WTC11 (cell line): Measurements from ENCODE around the gene VTI1A. TPM values are rescaled to one million over a fixed set of nuclear protein-coding genes. Genes with fewer than 3 reads are reported as not detected.

ENCODE experiments used
- ATAC-seq: fragments of 200-7000 bp; cut with Tn5 transposase; 2 replicates; pipeline ENCODE4 v1.10.0; 2021; ENCODE audit warnings: mild to moderate bottlenecking, moderate library complexity
- CTCF ChIA-PET: fragments of 300-600 bp; sonication (Branson Sonifier 250); formaldehyde crosslinking; loops from one replicate; lab custom pipeline; 2021; ENCODE audit warnings: antibody characterized with exemption; lab: Charles Lee
- POLR2A ChIA-PET: fragments of 350-600 bp; sonication (Branson Sonifier 250); formaldehyde crosslinking; loops from one replicate; lab custom pipeline; 2021; ENCODE audit warnings: antibody characterized with exemption; lab: Charles Lee
- DNase-seq: peaks from one replicate; pipeline ENCODE4 v3.0.0; 2021; ENCODE audit warnings: low spot score
- H3K27ac Mint-ChIP-seq: 2 replicates; pipeline ENCODE4 v1.8.0; 2021; ENCODE audit warnings: mixed read lengths
- H3K27me3 Mint-ChIP-seq: 2 replicates; pipeline ENCODE4 v1.8.0; 2021; ENCODE audit warnings: low read depth, mild to moderate bottlenecking, moderate library complexity, mixed read lengths
- H3K36me3 Mint-ChIP-seq: 2 replicates; pipeline ENCODE4 v1.8.0; 2021; ENCODE audit warnings: mixed read lengths
- H3K4me1 Mint-ChIP-seq: 2 replicates; pipeline ENCODE4 v1.8.0; 2022; ENCODE audit warnings: mixed read lengths
- H3K4me3 Mint-ChIP-seq: 2 replicates; pipeline ENCODE4 v1.8.0; 2021; ENCODE audit warnings: mild to moderate bottlenecking, moderate library complexity, mixed read lengths
- H3K9me3 Mint-ChIP-seq: 2 replicates; pipeline ENCODE4 v1.8.0; 2021; ENCODE audit warnings: mixed read lengths
- CBFB ChIP-seq: sonication (generic); formaldehyde crosslinking; IDR thresholded peaks from 2 replicates; pipeline ENCODE4 v1.8.1; 2022; ENCODE audit warnings: mild to moderate bottlenecking, low read depth, missing genetic modification reagents
- ETV6 ChIP-seq: sonication (generic); formaldehyde crosslinking; IDR thresholded peaks from 2 replicates; pipeline ENCODE4 v1.8.1; 2022; ENCODE audit warnings: mild to moderate bottlenecking, missing genetic modification reagents
- FOXJ3 ChIP-seq: sonication (generic); formaldehyde crosslinking; IDR thresholded peaks from 2 replicates; pipeline ENCODE4 v1.9.0; 2021; ENCODE audit warnings: missing genetic modification reagents, mild to moderate bottlenecking, borderline replicate concordance
- MXD4 ChIP-seq: fragments of 250-450 bp; sonication (Bioruptor Pico); IDR thresholded peaks from 2 replicates; pipeline ENCODE4 v1.8.0; 2021; ENCODE audit warnings: mild to moderate bottlenecking, moderate library complexity, borderline replicate concordance
- NFE2L1 ChIP-seq: sonication (generic); formaldehyde crosslinking; IDR thresholded peaks from 2 replicates; pipeline ENCODE4 v1.8.1; 2023; ENCODE audit warnings: missing genetic modification reagents
- NFYB ChIP-seq: sonication (generic); formaldehyde crosslinking; conservative IDR thresholded peaks from 2 replicates; pipeline ENCODE4 v1.8.0; 2022; ENCODE audit warnings: low read depth, missing genetic modification reagents
- NR1H2 ChIP-seq: sonication (generic); formaldehyde crosslinking; IDR thresholded peaks from 2 replicates; pipeline ENCODE4 v1.9.0; 2021; ENCODE audit warnings: mild to moderate bottlenecking, moderate library complexity, missing genetic modification reagents
- ZNF121 ChIP-seq: sonication (generic); formaldehyde crosslinking; IDR thresholded peaks from 2 replicates; pipeline ENCODE4 v1.8.0; 2023; ENCODE audit warnings: missing genetic modification reagents
- ZNF219 ChIP-seq: sonication (generic); formaldehyde crosslinking; IDR thresholded peaks from 2 replicates; pipeline ENCODE4 v1.8.0; 2023; ENCODE audit warnings: missing genetic modification reagents, mild to moderate bottlenecking, borderline replicate concordance
- ZNF396 ChIP-seq: fragments of 250-450 bp; sonication (Bioruptor Pico); IDR thresholded peaks from 2 replicates; pipeline ENCODE4 v1.8.0; 2021; ENCODE audit warnings: mild to moderate bottlenecking, moderate library complexity, borderline replicate concordance
- total RNA-seq: library from RNA; stranded (reverse); gene quantifications from 3 replicates; pipeline ENCODE4 v1.2.3, GENCODE V29; 2021
- TF ChIP-seq, protein P1 (sequence below): sonication (generic); formaldehyde crosslinking; IDR thresholded peaks from 2 replicates; pipeline ENCODE4 v1.8.1; 2023; ENCODE audit warnings: mild to moderate bottlenecking, missing genetic modification reagents, borderline replicate concordance
- TF ChIP-seq, protein P2 (sequence below): sonication (generic); formaldehyde crosslinking; IDR thresholded peaks from 2 replicates; pipeline ENCODE4 v1.8.0; 2023; ENCODE audit warnings: missing genetic modification reagents
- TF ChIP-seq, protein P3 (sequence below): fragments of 250-450 bp; sonication (Bioruptor Pico); IDR thresholded peaks from 2 replicates; pipeline ENCODE4 v1.9.0; 2021; ENCODE audit warnings: mild to moderate bottlenecking
- TF ChIP-seq, protein P4 (sequence below): fragments of 250-450 bp; sonication (Bioruptor Pico); IDR thresholded peaks from 2 replicates; pipeline ENCODE4 v2.1.2; 2022; ENCODE audit warnings: mild to moderate bottlenecking, moderate library complexity
- TF ChIP-seq, protein P5 (sequence below): sonication (generic); formaldehyde crosslinking; conservative IDR thresholded peaks from 2 replicates; pipeline ENCODE4 v1.8.1; 2023; ENCODE audit warnings: mild to moderate bottlenecking, low read depth, missing genetic modification reagents, moderate library complexity
- TF ChIP-seq, protein P6 (sequence below): sonication (generic); formaldehyde crosslinking; IDR thresholded peaks from 2 replicates; pipeline ENCODE4 v1.8.0; 2022; ENCODE audit warnings: missing genetic modification reagents

VTI1A gene
- total RNA-seq, 1 experiment from 2014 or later: 20.1 TPM

DNA sequence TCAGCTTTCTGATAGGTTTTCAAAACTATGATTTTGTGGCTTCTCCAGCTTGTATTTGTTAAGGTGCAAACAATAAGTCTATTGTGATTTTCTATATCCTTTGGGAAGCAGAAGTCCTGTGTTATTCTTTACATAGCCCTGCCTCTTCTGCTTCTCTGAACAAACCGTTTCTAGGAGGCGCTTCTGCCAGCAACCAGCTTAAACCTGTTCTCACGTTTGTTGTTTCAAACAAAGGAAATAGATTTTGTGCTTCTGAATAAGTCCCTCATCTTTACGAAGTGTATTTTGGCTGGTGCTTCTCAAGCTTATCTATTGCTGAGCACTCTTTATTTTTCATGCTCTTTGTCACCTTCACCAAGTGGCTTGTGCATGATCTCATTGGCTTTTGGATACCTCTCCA is 61.0 kb downstream of the VTI1A start (continued):
- TF ChIP-seq, protein P1, sequence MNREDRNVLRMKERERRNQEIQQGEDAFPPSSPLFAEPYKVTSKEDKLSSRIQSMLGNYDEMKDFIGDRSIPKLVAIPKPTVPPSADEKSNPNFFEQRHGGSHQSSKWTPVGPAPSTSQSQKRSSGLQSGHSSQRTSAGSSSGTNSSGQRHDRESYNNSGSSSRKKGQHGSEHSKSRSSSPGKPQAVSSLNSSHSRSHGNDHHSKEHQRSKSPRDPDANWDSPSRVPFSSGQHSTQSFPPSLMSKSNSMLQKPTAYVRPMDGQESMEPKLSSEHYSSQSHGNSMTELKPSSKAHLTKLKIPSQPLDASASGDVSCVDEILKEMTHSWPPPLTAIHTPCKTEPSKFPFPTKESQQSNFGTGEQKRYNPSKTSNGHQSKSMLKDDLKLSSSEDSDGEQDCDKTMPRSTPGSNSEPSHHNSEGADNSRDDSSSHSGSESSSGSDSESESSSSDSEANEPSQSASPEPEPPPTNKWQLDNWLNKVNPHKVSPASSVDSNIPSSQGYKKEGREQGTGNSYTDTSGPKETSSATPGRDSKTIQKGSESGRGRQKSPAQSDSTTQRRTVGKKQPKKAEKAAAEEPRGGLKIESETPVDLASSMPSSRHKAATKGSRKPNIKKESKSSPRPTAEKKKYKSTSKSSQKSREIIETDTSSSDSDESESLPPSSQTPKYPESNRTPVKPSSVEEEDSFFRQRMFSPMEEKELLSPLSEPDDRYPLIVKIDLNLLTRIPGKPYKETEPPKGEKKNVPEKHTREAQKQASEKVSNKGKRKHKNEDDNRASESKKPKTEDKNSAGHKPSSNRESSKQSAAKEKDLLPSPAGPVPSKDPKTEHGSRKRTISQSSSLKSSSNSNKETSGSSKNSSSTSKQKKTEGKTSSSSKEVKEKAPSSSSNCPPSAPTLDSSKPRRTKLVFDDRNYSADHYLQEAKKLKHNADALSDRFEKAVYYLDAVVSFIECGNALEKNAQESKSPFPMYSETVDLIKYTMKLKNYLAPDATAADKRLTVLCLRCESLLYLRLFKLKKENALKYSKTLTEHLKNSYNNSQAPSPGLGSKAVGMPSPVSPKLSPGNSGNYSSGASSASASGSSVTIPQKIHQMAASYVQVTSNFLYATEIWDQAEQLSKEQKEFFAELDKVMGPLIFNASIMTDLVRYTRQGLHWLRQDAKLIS (CRISPR knock-in tag): no peak
- TF ChIP-seq NFE2L1 (CRISPR knock-in tag) (no peak), CBFB (CRISPR knock-in tag) (no peak), ETV6 (CRISPR knock-in tag) (no peak), ZNF121 (no peak), NFYB (CRISPR knock-in tag) (no peak), MXD4 (no peak), ZNF219 (CRISPR knock-in tag) (no peak), NR1H2 (CRISPR knock-in tag) (no peak)
- TF ChIP-seq, protein P2, sequence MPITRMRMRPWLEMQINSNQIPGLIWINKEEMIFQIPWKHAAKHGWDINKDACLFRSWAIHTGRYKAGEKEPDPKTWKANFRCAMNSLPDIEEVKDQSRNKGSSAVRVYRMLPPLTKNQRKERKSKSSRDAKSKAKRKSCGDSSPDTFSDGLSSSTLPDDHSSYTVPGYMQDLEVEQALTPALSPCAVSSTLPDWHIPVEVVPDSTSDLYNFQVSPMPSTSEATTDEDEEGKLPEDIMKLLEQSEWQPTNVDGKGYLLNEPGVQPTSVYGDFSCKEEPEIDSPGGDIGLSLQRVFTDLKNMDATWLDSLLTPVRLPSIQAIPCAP (CRISPR knock-in tag): no peak
- TF ChIP-seq, protein P3, sequence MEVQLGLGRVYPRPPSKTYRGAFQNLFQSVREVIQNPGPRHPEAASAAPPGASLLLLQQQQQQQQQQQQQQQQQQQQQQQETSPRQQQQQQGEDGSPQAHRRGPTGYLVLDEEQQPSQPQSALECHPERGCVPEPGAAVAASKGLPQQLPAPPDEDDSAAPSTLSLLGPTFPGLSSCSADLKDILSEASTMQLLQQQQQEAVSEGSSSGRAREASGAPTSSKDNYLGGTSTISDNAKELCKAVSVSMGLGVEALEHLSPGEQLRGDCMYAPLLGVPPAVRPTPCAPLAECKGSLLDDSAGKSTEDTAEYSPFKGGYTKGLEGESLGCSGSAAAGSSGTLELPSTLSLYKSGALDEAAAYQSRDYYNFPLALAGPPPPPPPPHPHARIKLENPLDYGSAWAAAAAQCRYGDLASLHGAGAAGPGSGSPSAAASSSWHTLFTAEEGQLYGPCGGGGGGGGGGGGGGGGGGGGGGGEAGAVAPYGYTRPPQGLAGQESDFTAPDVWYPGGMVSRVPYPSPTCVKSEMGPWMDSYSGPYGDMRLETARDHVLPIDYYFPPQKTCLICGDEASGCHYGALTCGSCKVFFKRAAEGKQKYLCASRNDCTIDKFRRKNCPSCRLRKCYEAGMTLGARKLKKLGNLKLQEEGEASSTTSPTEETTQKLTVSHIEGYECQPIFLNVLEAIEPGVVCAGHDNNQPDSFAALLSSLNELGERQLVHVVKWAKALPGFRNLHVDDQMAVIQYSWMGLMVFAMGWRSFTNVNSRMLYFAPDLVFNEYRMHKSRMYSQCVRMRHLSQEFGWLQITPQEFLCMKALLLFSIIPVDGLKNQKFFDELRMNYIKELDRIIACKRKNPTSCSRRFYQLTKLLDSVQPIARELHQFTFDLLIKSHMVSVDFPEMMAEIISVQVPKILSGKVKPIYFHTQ: no peak
- TF ChIP-seq, protein P4, sequence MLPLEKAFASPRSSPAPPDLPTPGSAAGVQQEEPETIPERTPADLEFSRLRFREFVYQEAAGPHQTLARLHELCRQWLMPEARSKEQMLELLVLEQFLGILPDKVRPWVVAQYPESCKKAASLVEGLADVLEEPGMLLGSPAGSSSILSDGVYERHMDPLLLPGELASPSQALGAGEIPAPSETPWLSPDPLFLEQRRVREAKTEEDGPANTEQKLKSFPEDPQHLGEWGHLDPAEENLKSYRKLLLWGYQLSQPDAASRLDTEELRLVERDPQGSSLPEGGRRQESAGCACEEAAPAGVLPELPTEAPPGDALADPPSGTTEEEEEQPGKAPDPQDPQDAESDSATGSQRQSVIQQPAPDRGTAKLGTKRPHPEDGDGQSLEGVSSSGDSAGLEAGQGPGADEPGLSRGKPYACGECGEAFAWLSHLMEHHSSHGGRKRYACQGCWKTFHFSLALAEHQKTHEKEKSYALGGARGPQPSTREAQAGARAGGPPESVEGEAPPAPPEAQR (CRISPR knock-in tag): no peak

DNA sequence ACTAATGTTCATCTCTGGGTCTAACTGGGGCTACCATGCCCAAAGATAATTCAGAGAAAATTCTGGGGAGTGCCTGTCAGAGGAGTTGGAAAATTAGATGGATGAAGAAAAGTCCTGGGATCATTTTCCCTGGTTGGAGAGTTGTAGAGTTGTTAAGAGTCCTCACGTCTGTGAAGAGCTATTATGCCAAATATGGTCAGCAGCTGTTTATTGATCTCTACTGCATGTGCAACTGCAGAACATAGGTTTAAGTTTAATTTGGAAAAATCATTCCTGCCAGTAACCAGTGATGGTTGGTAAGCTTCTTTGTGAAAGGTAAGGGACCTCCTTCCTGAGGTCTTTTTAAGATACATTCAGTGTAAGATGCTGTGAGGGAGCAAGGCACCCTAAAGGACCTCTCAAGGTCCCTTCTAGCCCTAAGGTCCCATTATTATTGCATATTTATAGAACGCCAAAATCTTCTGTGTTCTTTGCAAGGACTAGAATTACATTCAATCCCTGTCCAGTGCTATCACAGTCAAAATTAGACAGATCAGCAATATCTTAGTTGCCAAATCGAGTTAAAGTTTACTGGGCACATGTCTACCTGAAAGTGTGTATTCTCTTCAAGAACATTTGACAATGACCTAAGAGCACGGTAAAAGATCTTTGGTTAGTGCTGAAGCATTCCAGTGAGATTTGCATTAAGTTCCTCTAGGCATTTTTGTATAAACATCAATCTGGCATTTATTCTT is 62.7 kb downstream of the VTI1A start:
- no peak overlapping the region for H3K4me3 Mint-ChIP-seq
- H3K9me3 Mint-ChIP-seq: no peaks in the 10 kb centered on the region
- no peak for DNase-seq
- no peak for TF ChIP-seq ZNF396 (CRISPR knock-in tag)
- TF ChIP-seq MXD4: no peak
- TF ChIP-seq FOXJ3 (CRISPR knock-in tag): no peak
- TF ChIP-seq, protein P5, sequence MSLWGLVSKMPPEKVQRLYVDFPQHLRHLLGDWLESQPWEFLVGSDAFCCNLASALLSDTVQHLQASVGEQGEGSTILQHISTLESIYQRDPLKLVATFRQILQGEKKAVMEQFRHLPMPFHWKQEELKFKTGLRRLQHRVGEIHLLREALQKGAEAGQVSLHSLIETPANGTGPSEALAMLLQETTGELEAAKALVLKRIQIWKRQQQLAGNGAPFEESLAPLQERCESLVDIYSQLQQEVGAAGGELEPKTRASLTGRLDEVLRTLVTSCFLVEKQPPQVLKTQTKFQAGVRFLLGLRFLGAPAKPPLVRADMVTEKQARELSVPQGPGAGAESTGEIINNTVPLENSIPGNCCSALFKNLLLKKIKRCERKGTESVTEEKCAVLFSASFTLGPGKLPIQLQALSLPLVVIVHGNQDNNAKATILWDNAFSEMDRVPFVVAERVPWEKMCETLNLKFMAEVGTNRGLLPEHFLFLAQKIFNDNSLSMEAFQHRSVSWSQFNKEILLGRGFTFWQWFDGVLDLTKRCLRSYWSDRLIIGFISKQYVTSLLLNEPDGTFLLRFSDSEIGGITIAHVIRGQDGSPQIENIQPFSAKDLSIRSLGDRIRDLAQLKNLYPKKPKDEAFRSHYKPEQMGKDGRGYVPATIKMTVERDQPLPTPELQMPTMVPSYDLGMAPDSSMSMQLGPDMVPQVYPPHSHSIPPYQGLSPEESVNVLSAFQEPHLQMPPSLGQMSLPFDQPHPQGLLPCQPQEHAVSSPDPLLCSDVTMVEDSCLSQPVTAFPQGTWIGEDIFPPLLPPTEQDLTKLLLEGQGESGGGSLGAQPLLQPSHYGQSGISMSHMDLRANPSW (CRISPR knock-in tag): no peak
- TF ChIP-seq, protein P6, sequence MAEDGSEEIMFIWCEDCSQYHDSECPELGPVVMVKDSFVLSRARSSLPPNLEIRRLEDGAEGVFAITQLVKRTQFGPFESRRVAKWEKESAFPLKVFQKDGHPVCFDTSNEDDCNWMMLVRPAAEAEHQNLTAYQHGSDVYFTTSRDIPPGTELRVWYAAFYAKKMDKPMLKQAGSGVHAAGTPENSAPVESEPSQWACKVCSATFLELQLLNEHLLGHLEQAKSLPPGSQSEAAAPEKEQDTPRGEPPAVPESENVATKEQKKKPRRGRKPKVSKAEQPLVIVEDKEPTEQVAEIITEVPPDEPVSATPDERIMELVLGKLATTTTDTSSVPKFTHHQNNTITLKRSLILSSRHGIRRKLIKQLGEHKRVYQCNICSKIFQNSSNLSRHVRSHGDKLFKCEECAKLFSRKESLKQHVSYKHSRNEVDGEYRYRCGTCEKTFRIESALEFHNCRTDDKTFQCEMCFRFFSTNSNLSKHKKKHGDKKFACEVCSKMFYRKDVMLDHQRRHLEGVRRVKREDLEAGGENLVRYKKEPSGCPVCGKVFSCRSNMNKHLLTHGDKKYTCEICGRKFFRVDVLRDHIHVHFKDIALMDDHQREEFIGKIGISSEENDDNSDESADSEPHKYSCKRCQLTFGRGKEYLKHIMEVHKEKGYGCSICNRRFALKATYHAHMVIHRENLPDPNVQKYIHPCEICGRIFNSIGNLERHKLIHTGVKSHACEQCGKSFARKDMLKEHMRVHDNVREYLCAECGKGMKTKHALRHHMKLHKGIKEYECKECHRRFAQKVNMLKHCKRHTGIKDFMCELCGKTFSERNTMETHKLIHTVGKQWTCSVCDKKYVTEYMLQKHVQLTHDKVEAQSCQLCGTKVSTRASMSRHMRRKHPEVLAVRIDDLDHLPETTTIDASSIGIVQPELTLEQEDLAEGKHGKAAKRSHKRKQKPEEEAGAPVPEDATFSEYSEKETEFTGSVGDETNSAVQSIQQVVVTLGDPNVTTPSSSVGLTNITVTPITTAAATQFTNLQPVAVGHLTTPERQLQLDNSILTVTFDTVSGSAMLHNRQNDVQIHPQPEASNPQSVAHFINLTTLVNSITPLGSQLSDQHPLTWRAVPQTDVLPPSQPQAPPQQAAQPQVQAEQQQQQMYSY: no peak
- no peak overlapping the region for H3K27ac Mint-ChIP-seq
- ATAC-seq: no peak
- peaks cover 4% of the 10 kb centered on the region; the same call in 1 of the 2 replicates for H3K4me1 Mint-ChIP-seq
- H3K27me3 Mint-ChIP-seq: no peaks in the 10 kb centered on the region
- H3K36me3 Mint-ChIP-seq: no peaks in the 10 kb centered on the region
- ChIA-PET POLR2A (no interaction called here), CTCF (no interaction called here)
